ENCODE results near the gene C2CD5. TPM values are rescaled to one million over a fixed set of nuclear protein-coding genes. Genes with fewer than 3 reads are reported as not detected.

C2CD5 gene
- polyA plus RNA-seq, 1 experiment = 11.0 TPM

DNA sequence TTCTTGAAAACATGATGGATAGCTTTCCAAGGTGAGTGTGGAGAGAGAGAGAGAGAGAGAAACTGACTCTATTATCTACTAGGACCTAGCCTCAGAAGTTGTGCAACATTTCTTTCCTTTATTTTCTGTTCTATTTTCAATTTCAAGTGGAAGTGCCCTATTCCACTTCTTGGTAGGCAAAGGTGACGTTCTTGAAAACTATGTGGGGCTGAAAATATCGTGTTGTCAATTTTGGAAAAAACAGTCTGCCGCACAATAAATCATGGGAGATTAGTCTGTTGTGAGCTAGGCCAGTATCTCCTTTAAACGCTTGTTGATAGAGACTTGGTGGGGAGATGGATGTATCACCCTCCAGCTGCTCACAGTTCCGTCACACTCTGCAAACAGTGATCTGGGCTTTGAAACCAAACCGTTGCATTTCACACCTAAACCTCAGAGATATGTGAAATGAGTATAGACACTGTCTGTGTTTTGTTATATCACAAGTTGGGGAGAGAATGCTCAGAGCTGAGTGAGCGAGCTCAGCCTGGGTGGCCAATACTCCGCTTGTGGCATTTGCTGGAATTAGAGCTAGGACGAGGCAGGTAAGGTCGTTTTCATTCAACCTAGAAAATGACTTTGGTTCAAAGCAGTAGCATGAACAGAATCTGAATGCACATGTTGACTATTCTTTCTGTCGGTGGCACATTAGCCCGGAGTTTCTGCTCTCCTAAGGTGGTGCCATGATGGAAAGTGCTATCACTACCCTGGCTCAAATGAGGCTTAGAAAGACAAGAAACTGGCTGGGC is 134.8 kb downstream of the C2CD5 start:
- Histone ChIP-seq H3K4me3 (ENCODE audit: low read depth, low read length) (no peak overlapping the region), H3K36me3 (ENCODE audit: control insufficient read depth, insufficient read depth, low read length) (no peaks in the 10 kb centered on the region), H3K27me3 (ENCODE audit: control insufficient read depth, insufficient read depth, low read length) (no peaks in the 10 kb centered on the region)
- TF ChIP-seq, protein P1, sequence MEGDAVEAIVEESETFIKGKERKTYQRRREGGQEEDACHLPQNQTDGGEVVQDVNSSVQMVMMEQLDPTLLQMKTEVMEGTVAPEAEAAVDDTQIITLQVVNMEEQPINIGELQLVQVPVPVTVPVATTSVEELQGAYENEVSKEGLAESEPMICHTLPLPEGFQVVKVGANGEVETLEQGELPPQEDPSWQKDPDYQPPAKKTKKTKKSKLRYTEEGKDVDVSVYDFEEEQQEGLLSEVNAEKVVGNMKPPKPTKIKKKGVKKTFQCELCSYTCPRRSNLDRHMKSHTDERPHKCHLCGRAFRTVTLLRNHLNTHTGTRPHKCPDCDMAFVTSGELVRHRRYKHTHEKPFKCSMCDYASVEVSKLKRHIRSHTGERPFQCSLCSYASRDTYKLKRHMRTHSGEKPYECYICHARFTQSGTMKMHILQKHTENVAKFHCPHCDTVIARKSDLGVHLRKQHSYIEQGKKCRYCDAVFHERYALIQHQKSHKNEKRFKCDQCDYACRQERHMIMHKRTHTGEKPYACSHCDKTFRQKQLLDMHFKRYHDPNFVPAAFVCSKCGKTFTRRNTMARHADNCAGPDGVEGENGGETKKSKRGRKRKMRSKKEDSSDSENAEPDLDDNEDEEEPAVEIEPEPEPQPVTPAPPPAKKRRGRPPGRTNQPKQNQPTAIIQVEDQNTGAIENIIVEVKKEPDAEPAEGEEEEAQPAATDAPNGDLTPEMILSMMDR (IDR thresholded peaks at IDR 0.05; ENCODE audit: insufficient read depth, low read depth, low read length) = no peak
- no peak for DNase-seq (ENCODE audit: low read depth)
- ChIA-PET POLR2A (interaction anchor here (0.5 kb wide), 1 partner anchor 222 kb away, joined by 8 read pairs; no protein-coding TSS in a partner anchor), CTCF (no interaction called here)

DNA sequence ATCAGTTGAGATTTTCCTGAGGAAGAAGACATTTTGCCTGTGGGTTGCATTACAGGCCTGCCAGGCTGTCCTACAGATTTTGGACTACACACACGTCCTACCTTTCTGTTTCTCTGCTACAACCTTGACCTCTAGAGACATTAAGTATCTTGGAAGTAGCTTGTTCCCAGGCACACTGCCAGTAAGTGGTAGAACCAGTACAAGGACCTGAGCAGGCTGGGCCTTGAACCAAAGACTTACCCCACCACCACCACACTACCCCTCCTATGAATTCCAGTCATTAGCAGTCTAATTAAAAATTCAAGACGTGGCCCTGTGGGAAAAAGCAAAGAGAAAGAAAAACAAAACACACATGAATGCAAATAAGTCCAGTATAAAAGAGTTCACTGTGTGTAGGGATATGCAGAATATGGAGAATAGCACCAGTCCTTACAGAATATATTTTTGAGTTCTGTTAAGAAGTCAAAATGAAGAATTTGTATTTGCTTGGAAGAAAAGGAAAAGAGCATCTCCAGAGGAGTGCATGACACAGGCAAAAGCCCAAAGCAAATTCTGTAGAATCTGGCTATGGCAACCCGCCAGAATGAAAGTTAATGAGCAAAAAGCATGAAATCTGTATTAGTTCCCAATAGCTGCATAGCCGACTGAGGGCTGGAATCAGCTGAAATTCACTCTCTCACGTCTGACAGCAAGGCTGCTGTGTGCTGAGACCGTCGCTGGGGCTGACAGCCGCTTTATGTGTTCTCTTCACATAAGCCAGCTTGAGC is 135.5 kb downstream of the C2CD5 start:
- Histone ChIP-seq H3K36me3 (ENCODE audit: control insufficient read depth, insufficient read depth, low read length) (no peaks in the 10 kb centered on the region), H3K27me3 (ENCODE audit: control insufficient read depth, insufficient read depth, low read length) (no peaks in the 10 kb centered on the region), H3K4me3 (ENCODE audit: low read depth, low read length) (no peak overlapping the region)
- TF ChIP-seq, protein P1 (IDR thresholded peaks at IDR 0.05; ENCODE audit: insufficient read depth, low read depth, low read length) = no peak
- ChIA-PET CTCF (no interaction called here), POLR2A (no interaction called here)
- DNase-seq (ENCODE audit: low read depth) = no peak

DNA sequence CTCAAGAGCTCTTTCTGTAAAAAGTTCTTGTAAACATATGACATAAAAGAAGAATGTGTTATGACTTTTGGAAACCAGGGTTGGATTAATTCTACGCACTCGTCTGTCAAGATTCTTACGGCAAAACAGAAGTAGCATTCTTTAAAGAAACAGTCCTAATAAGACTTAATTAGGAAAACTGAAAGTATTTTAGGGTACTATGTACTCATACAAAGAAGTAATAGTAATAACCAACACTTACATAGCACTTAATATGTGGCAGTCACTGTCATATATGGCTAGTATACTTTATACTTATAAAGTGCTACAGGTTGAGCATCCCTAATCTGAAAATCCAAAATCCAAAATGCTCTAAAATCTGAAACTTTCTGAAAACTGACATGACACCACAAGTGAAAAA is 136.9 kb downstream of the C2CD5 start:
- Histone ChIP-seq H3K4me3 (ENCODE audit: low read depth, low read length) (no peak overlapping the region), H3K27me3 (ENCODE audit: control insufficient read depth, insufficient read depth, low read length) (no peaks in the 10 kb centered on the region), H3K36me3 (ENCODE audit: control insufficient read depth, insufficient read depth, low read length) (no peaks in the 10 kb centered on the region)
- no peak for DNase-seq (ENCODE audit: low read depth)
- TF ChIP-seq, protein P1 (IDR thresholded peaks at IDR 0.05; ENCODE audit: insufficient read depth, low read depth, low read length) = no peak
- ChIA-PET POLR2A (no interaction called here), CTCF (interaction anchor here (0.7 kb wide), 1 partner anchor 272 kb away, joined by 4 read pairs; no protein-coding TSS in a partner anchor)

DNA sequence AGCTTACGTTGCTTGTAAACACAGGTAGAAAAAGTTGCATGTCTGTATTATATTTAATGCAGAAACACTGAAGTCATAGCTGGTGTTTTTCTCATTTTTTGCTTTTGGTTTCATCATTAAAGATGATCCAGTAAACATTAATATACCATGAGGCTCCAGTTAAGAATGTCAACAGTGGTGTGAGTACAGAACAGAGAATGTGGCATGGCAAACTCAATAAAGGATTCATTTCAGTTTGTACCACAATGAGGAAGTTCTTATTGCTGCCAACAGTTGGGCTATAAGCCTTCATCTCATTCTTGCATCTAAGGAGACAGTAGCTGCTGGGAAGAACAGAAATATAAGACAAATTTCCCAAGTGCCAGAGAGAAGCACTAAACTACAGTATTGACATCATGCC is 137.7 kb downstream of the C2CD5 start:
- H3K36me3 ChIP-seq (ENCODE audit: control insufficient read depth, insufficient read depth, low read length) = no peaks in the 10 kb centered on the region
- no peak overlapping the region for H3K4me3 ChIP-seq (ENCODE audit: low read depth, low read length)
- ChIA-PET POLR2A (no interaction called here), CTCF (no interaction called here)
- H3K27me3 ChIP-seq (ENCODE audit: control insufficient read depth, insufficient read depth, low read length) = no peaks in the 10 kb centered on the region
- TF ChIP-seq, protein P1 (IDR thresholded peaks at IDR 0.05; ENCODE audit: insufficient read depth, low read depth, low read length) = no peak
- DNase-seq (ENCODE audit: low read depth) = no peak

DNA sequence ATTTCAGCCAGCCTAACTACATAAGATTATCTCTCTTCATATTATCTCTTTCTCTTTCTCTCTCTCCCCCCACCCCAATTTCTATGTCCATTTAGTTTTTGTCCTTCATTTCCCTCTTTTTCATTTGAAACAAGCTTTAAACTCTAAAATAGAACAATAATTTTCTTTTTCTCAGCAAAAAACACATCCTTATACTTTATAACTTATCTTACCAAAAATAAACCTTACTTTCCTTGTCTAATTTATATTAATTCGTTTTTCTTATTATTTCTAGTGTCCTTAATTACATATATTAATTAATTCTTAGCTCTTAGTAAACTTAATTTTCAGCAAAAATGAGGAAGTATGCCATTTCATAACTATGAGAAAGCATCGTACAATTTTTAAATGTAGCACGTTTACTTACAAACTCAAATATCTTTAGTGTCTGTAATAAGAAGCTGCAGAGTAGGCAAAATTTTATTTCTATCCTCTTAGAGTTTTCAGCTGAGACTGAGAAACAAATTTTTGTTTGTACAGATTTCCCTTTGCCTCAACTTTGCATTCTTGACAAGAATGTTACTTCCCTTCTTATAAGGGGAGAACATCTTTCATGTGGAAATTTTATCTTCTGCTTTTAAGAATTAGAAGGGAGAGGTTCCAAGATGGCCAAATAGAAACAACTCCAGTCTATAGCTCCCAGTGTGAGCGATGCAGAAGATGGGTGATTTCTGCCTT is 144.7 kb downstream of the C2CD5 start:
- Histone ChIP-seq H3K4me3 (ENCODE audit: low read depth, low read length) (no peak overlapping the region), H3K36me3 (ENCODE audit: control insufficient read depth, insufficient read depth, low read length) (no peaks in the 10 kb centered on the region), H3K27me3 (ENCODE audit: control insufficient read depth, insufficient read depth, low read length) (no peaks in the 10 kb centered on the region)
- POLR2A ChIA-PET = no interaction called here
- CTCF ChIA-PET = interaction anchor here (0.6 kb wide), 1 partner anchor 812 kb away, joined by 3 read pairs; no protein-coding TSS in a partner anchor
- DNase-seq (ENCODE audit: low read depth) = no peak
- TF ChIP-seq, protein P1 (IDR thresholded peaks at IDR 0.05; ENCODE audit: insufficient read depth, low read depth, low read length) = no peak

Data from BJ (cell line).